C4-2B (cell line): ENCODE measurements around the gene HOXB9.

Source experiments
- ZFX ChIP-seq: fragments of 450-650 bp; IDR thresholded peaks from 2 replicates; pipeline ENCODE4 v1.6.1; 2017
- TF ChIP-seq, protein P1 (sequence below): fragments of 450-650 bp; conservative IDR thresholded peaks from 2 replicates; pipeline ENCODE4 v1.5.1; 2017; ENCODE audit warnings: mild to moderate bottlenecking

DNA sequence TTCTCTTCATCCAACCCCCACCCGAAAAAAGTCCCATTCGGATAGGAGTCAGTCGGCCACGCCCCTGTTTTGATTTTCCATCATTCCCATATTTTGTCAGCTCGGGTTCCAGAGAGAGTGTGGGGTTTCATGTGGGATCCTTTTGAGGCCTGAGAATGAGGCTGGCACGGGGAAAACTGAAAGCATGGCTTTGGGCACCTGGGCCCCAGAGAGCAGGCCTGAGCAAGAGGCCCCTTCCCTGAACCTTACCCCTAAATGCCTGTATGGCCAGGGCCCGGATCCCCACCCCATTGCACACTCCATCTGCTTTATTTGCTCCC lies 43.4 kb downstream of the HOXB9 start:
- TF ChIP-seq, protein P1, sequence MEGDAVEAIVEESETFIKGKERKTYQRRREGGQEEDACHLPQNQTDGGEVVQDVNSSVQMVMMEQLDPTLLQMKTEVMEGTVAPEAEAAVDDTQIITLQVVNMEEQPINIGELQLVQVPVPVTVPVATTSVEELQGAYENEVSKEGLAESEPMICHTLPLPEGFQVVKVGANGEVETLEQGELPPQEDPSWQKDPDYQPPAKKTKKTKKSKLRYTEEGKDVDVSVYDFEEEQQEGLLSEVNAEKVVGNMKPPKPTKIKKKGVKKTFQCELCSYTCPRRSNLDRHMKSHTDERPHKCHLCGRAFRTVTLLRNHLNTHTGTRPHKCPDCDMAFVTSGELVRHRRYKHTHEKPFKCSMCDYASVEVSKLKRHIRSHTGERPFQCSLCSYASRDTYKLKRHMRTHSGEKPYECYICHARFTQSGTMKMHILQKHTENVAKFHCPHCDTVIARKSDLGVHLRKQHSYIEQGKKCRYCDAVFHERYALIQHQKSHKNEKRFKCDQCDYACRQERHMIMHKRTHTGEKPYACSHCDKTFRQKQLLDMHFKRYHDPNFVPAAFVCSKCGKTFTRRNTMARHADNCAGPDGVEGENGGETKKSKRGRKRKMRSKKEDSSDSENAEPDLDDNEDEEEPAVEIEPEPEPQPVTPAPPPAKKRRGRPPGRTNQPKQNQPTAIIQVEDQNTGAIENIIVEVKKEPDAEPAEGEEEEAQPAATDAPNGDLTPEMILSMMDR, result no peak
- no peak for TF ChIP-seq ZFX
